Measurements from ENCODE around the gene GET3. TPM values are rescaled to one million over a fixed set of nuclear protein-coding genes. Genes with fewer than 3 reads are reported as not detected.
A peak's percentile ranks its signal among the peaks of the same experiment; 100 is the strongest.

GET3 gene
- polyA plus RNA-seq, 4 donors, result 62.1 to 85.4 (median 69.8) TPM

DNA sequence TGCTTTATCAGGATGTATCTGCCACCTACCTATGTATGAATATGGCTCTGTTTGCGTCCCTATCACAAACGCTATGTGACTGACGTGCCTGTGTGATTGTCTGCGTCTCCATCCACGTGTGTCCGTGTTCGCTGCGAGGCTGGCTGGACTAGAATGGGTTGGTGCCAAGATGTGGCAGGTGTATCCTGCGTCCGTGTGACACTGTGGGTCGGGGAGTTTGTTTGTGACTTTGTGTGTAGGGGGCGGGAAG, 44.8 kb downstream of the GET3 start:
- Histone ChIP-seq H3K4me3 (ENCODE audit: low read depth in 1 of 3, low read length in 3 of 3) (peak overlapping the region in 2 of 3 donors; percentile 47 to 55), H3K27me3 (ENCODE audit: control insufficient read depth in 3 of 3, insufficient read depth in 3 of 3, low read length in 3 of 3) (no peaks in the 10 kb centered on the region), H3K36me3 (ENCODE audit: control insufficient read depth in 3 of 3, insufficient read depth in 2 of 3, low read depth in 1 of 3, low read length in 3 of 3) (no peaks in the 10 kb centered on the region), H3K9me3 (ENCODE audit: control insufficient read depth in 2 of 2, insufficient read depth in 1 of 2, low read depth in 1 of 2, low read length in 1 of 2) (no peaks in the 10 kb centered on the region), H3K4me1 (ENCODE audit: control insufficient read depth in 3 of 3, insufficient read depth in 2 of 3, low read depth in 1 of 3, low read length in 2 of 3) (peaks cover 14 to 66% (median 19%) of the 10 kb centered on the region in 3 donors), H3K27ac (ENCODE audit: low read depth in 1 of 3, low read length in 2 of 3) (peak overlapping the region; percentile 87 to 100 (median 87))
- WGBS, 3 donors, result 1 to 2% (median 2%) methylated on average over 12 of the region's 12 CpGs
- DNase-seq (no peak), FAIRE-seq (no peak)

DNA sequence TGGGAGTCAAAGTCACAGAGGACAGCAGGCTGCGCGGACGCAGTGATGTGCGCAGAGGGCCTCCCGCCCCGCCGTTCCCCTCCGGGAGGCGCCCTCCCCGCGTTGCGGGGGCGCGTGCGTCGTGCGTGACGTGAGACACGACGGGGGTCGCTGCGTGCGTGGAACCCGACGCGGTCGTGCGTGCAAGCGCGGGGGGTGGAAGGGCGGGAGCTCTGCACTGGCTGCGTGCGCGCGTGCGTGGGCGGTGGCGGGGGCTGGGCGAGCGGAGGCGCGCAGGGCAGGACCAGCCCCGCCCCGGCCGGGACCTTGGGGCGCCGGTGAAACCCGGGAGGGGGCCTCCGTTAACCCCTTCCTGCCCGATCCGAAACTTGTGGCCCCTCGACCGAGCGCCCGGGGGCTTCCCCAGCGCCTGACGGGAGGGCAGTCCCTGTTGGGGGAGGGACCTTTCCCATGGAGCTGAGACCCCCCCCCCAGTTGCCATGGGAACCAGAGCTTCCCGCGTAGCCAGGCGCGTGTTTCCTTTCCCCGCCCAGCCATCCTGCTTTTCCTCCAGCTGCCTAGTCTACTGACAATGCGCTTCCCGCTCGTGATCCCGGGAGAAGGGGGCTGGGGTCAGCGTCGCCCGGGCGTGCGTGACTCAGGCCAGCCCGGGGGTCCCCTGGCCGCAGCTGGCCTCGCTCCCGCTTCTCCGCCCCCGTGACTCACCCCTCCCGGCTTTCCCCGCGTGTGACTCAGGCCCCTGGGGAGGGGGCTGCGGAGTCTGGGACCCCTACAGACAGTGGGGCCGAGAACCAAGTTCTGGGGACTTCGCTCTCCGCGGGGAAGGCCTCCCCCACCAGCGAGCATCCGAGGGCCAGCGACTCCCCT, 45.4 kb downstream of the GET3 start:
- Histone ChIP-seq H3K9me3 (ENCODE audit: control insufficient read depth in 2 of 2, insufficient read depth in 1 of 2, low read depth in 1 of 2, low read length in 1 of 2) (no peaks in the 10 kb centered on the region), H3K4me3 (ENCODE audit: low read depth in 1 of 3, low read length in 3 of 3) (peak overlapping the region; percentile 32 to 55 (median 47)), H3K27me3 (ENCODE audit: control insufficient read depth in 3 of 3, insufficient read depth in 3 of 3, low read length in 3 of 3) (no peaks in the 10 kb centered on the region), H3K36me3 (ENCODE audit: control insufficient read depth in 3 of 3, insufficient read depth in 2 of 3, low read depth in 1 of 3, low read length in 3 of 3) (no peaks in the 10 kb centered on the region), H3K4me1 (ENCODE audit: control insufficient read depth in 3 of 3, insufficient read depth in 2 of 3, low read depth in 1 of 3, low read length in 2 of 3) (peaks cover 14 to 68% (median 19%) of the 10 kb centered on the region in 3 donors), H3K27ac (ENCODE audit: low read depth in 1 of 3, low read length in 2 of 3) (peak overlapping the region; percentile 87 to 100 (median 87))
- DNase-seq (peak; percentile 74 to 90), FAIRE-seq (no peak)
- WGBS, 3 donors, result 1 to 2% (median 1%) methylated on average over 61 to 88 of the region's 88 CpGs

DNA sequence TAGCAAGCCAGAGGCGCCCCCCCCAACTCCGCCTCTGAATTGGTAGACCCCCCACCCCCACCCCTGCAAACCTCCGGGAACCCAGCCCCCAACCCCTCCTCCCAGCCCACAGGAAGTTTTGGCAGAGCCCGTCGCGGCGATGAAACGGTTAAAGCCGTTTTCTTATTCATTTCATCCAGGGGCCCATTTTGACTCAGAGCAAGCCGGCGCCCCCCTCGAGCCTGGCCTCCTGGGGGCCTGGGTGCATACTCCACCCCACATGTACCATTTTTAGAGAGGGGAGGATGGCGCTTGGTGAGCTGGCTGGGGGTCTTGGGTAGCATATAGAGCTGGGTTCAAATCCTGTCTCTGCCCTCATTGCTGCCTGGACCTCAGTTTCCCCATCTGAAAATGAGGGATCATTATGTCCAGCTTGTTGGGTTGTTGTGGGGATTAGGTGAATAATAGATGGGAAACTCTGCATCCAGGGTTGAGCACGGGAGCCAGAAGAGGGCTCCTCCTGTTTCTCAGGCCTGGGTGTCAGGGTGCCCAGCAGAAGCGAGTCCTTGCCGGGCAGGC, 46.1 kb downstream of the GET3 start:
- Histone ChIP-seq H3K4me3 (ENCODE audit: low read depth in 1 of 3, low read length in 3 of 3) (peak overlapping the region in 1 of 3 donors; percentile 55), H3K27me3 (ENCODE audit: control insufficient read depth in 3 of 3, insufficient read depth in 3 of 3, low read length in 3 of 3) (no peaks in the 10 kb centered on the region), H3K4me1 (ENCODE audit: control insufficient read depth in 3 of 3, insufficient read depth in 2 of 3, low read depth in 1 of 3, low read length in 2 of 3) (peaks cover 16 to 74% (median 19%) of the 10 kb centered on the region in 3 donors), H3K27ac (ENCODE audit: low read depth in 1 of 3, low read length in 2 of 3) (peak overlapping the region; percentile 87 to 100 (median 87)), H3K36me3 (ENCODE audit: control insufficient read depth in 3 of 3, insufficient read depth in 2 of 3, low read depth in 1 of 3, low read length in 3 of 3) (no peaks in the 10 kb centered on the region), H3K9me3 (ENCODE audit: control insufficient read depth in 2 of 2, insufficient read depth in 1 of 2, low read depth in 1 of 2, low read length in 1 of 2) (no peaks in the 10 kb centered on the region)
- peak in 1 of 2 donors; percentile 18 for DNase-seq
- FAIRE-seq, result no peak
- WGBS, 3 donors, result 11 to 16% (median 13%) methylated on average over 13 to 16 of the region's 16 CpGs

DNA sequence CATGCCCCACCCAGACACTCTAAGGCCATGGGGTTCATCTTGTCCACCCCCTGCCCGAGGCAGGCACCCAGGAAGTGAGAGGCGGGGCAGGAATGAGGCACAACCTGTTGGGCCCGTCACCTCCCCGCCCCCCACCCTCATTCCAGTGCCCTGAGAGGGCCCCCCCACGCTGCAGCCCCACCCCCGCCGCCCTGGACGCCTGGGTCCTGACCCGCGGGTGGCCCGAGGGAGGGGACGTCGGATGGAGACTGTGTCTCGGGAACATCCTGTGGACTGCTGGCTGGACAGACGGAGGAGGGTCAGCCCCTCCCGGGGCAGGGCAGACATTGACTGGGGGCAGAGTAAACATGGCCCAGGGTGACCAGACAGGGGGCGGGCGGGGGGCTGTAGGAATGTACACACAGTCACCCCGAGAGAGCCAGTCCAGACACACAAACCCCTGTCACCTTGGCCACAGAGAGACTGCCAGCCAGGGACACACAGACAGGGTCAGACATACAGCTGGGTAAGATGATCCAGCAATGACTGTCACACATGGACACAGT, 46.6 kb downstream of the GET3 start:
- peak; percentile 37 to 66 for DNase-seq
- Histone ChIP-seq H3K4me3 (ENCODE audit: low read depth in 1 of 3, low read length in 3 of 3) (no peak overlapping the region), H3K9me3 (ENCODE audit: control insufficient read depth in 2 of 2, insufficient read depth in 1 of 2, low read depth in 1 of 2, low read length in 1 of 2) (no peaks in the 10 kb centered on the region), H3K27ac (ENCODE audit: low read depth in 1 of 3, low read length in 2 of 3) (peak overlapping the region; percentile 87 to 100 (median 95)), H3K4me1 (ENCODE audit: control insufficient read depth in 3 of 3, insufficient read depth in 2 of 3, low read depth in 1 of 3, low read length in 2 of 3) (peaks cover 18 to 74% (median 19%) of the 10 kb centered on the region in 3 donors), H3K36me3 (ENCODE audit: control insufficient read depth in 3 of 3, insufficient read depth in 2 of 3, low read depth in 1 of 3, low read length in 3 of 3) (no peaks in the 10 kb centered on the region), H3K27me3 (ENCODE audit: control insufficient read depth in 3 of 3, insufficient read depth in 3 of 3, low read length in 3 of 3) (no peaks in the 10 kb centered on the region)
- no peak for FAIRE-seq
- 10 to 19% (median 19%) methylated on average over 15 to 19 of the region's 19 CpGs for WGBS, 3 donors

DNA sequence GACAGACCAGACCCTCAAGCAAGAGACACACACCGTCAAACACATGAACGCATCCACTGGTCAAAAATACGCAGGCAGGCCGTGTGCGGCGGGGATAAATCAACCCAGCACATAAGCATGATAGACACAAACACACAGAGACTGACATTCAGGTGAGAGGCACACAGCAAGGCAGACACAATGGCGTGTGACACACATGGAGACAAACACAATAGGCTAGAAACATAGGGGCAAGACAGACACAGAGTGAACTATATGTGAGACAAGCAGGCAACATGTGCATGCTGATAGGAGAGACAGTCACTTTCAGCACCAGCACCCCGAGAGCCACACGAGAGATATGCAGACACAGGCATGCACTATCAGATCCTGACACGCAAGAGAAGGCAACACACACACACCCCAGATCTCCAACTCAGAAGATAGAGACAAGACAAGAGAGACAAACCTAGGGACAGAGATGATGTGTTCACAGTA, 47.1 kb downstream of the GET3 start:
- Histone ChIP-seq H3K4me3 (ENCODE audit: low read depth in 1 of 3, low read length in 3 of 3) (no peak overlapping the region), H3K36me3 (ENCODE audit: control insufficient read depth in 3 of 3, insufficient read depth in 2 of 3, low read depth in 1 of 3, low read length in 3 of 3) (no peaks in the 10 kb centered on the region), H3K27ac (ENCODE audit: low read depth in 1 of 3, low read length in 2 of 3) (peak overlapping the region; percentile 87 to 100 (median 95)), H3K4me1 (ENCODE audit: control insufficient read depth in 3 of 3, insufficient read depth in 2 of 3, low read depth in 1 of 3, low read length in 2 of 3) (peaks cover 18 to 73% (median 19%) of the 10 kb centered on the region in 3 donors), H3K9me3 (ENCODE audit: control insufficient read depth in 2 of 2, insufficient read depth in 1 of 2, low read depth in 1 of 2, low read length in 1 of 2) (no peaks in the 10 kb centered on the region), H3K27me3 (ENCODE audit: control insufficient read depth in 3 of 3, insufficient read depth in 3 of 3, low read length in 3 of 3) (no peaks in the 10 kb centered on the region)
- DNase-seq (peak in 1 of 2 donors; percentile 65), FAIRE-seq (no peak)
- 51 to 53% (median 51%) methylated on average over 10 of the region's 10 CpGs for WGBS, 3 donors

DNA sequence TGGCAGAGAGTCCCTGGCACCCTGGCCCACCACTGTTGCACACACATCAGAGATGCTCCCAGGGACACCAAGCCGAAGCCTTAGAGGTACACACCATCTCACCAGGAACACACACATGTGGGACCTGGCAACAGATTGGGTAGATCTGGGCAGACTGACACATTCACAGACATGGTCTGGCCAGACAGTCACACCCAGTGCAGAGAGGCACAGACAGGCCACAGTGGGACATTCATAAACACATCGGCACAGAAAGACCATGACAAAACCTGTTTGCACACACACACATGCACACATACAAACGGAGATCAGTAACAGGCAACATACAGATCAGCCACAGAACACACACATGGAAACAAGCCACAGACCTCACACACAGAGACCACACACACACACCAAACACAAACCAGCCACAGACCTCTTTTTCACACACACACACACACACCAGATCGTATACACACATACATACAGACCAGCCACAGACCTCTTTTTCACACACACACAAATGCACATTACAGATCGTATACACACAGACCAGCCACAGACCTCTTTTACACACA, 47.7 kb downstream of the GET3 start:
- Histone ChIP-seq H3K4me3 (ENCODE audit: low read depth in 1 of 3, low read length in 3 of 3) (no peak overlapping the region), H3K9me3 (ENCODE audit: control insufficient read depth in 2 of 2, insufficient read depth in 1 of 2, low read depth in 1 of 2, low read length in 1 of 2) (no peaks in the 10 kb centered on the region), H3K27ac (ENCODE audit: low read depth in 1 of 3, low read length in 2 of 3) (peak overlapping the region; percentile 87 to 100 (median 95)), H3K36me3 (ENCODE audit: control insufficient read depth in 3 of 3, insufficient read depth in 2 of 3, low read depth in 1 of 3, low read length in 3 of 3) (no peaks in the 10 kb centered on the region), H3K27me3 (ENCODE audit: control insufficient read depth in 3 of 3, insufficient read depth in 3 of 3, low read length in 3 of 3) (no peaks in the 10 kb centered on the region), H3K4me1 (ENCODE audit: control insufficient read depth in 3 of 3, insufficient read depth in 2 of 3, low read depth in 1 of 3, low read length in 2 of 3) (peaks cover 18 to 72% (median 19%) of the 10 kb centered on the region in 3 donors)
- WGBS, 3 donors, result 27 to 42% (median 36%) methylated on average over 5 of the region's 5 CpGs
- FAIRE-seq (no peak), DNase-seq (peak in 1 of 2 donors; percentile 31)

DNA sequence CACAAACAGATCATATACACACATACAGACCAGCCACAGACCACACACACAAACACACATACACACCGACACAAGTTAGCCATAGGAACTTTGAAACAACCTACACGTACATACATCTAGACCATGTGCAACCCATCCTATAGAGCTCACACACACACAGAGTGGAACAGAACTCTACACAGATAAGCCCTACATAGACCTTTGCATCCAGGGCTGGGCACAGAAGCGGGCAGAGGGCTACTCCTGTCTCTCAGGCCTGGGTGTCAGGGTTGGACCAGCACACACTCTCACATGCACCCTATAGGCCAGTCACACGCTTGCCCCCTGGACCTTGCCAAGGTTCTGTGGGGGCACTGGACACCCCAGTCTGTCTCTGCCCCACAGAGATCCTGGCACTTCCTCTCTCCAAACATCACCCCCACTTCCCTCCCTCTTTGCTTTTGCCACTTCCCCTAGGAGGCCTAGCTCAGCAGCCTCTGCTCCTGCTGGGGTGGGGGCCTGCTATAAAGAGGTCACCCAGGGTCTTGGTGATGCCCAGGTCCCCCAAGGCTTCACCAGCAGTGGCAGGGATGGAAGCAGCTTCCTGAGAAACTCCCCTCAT, 48.2 kb downstream of the GET3 start:
- no peaks in the 10 kb centered on the region for H3K36me3 ChIP-seq (ENCODE audit: control insufficient read depth in 3 of 3, insufficient read depth in 2 of 3, low read depth in 1 of 3, low read length in 3 of 3)
- no peak overlapping the region for H3K4me3 ChIP-seq (ENCODE audit: low read depth in 1 of 3, low read length in 3 of 3)
- DNase-seq (peak; percentile 70 to 83), FAIRE-seq (no peak)
- peaks cover 18 to 75% (median 19%) of the 10 kb centered on the region in 3 donors for H3K4me1 ChIP-seq (ENCODE audit: control insufficient read depth in 3 of 3, insufficient read depth in 2 of 3, low read depth in 1 of 3, low read length in 2 of 3)
- WGBS, 3 donors, result 21 to 47% (median 28%) methylated on average over 4 of the region's 4 CpGs
- H3K27ac ChIP-seq (ENCODE audit: low read depth in 1 of 3, low read length in 2 of 3), result peak overlapping the region; percentile 87 to 100 (median 95)
- H3K9me3 ChIP-seq (ENCODE audit: control insufficient read depth in 2 of 2, insufficient read depth in 1 of 2, low read depth in 1 of 2, low read length in 1 of 2), result no peaks in the 10 kb centered on the region
- H3K27me3 ChIP-seq (ENCODE audit: control insufficient read depth in 3 of 3, insufficient read depth in 3 of 3, low read length in 3 of 3), result no peaks in the 10 kb centered on the region
